Measurements from ENCODE around the gene ATRN.
"Not testable (repeated sequence)": the region's sequence is repeated elsewhere in the genome, so short reads cannot be mapped to it uniquely, and the experiment has no call there.

The ATRN gene

GRCh38 chr20:3470627-3471396 is at the start of gene ATRN:
TSS of gene ATRN (plus strand) at chr20:3471018. CDS start at chr20:3471108, 90 bp downstream.
- DNase-seq, result peak; percentile 94

- DNase-seq, result no peak
Measured at GRCh38 chr20:3421985-3422384, 48.8 kb upstream of the ATRN start.

- no peak for DNase-seq
Measured at GRCh38 chr20:3423126-3423525, 47.7 kb upstream of the ATRN start.

GRCh38 chr20:3426766-3427165 is 44.1 kb upstream of the ATRN start:
- DNase-seq, result not testable (repeated sequence)

- DNase-seq, result peak; percentile 26
Measured at GRCh38 chr20:3430376-3431069, 40.3 kb upstream of the ATRN start.

GRCh38 chr20:3431109-3431508 is 39.7 kb upstream of the ATRN start:
- DNase-seq, result no peak

GRCh38 chr20:3432844-3433243 is 38.0 kb upstream of the ATRN start:
- DNase-seq, result no peak

- no peak for DNase-seq
Measured at GRCh38 chr20:3433744-3434143, 37.1 kb upstream of the ATRN start.

GRCh38 chr20:3434232-3434631 is 36.6 kb upstream of the ATRN start:
- no peak for DNase-seq

GRCh38 chr20:3436864-3437574 is 33.8 kb upstream of the ATRN start:
- no peak for DNase-seq

GRCh38 chr20:3446779-3447178 is 24.0 kb upstream of the ATRN start:
- DNase-seq, result peak; percentile 91

- DNase-seq, result peak; percentile 69
Measured at GRCh38 chr20:3447321-3447720, 23.5 kb upstream of the ATRN start.

- no peak for DNase-seq
Measured at GRCh38 chr20:3449319-3449718, 21.5 kb upstream of the ATRN start.

- DNase-seq, result no peak
Measured at GRCh38 chr20:3452136-3452535, 18.7 kb upstream of the ATRN start.

- peak; percentile 21 for DNase-seq
Measured at GRCh38 chr20:3452690-3453089, 18.1 kb upstream of the ATRN start.

- no peak for DNase-seq
Measured at GRCh38 chr20:3454831-3455230, 16.0 kb upstream of the ATRN start.

- no peak for DNase-seq
Measured at GRCh38 chr20:3456648-3457047, 14.2 kb upstream of the ATRN start.

GRCh38 chr20:3459881-3460307 is 10.9 kb upstream of the ATRN start:
- DNase-seq, result no peak

- no peak for DNase-seq
Measured at GRCh38 chr20:3461211-3461771, 9.5 kb upstream of the ATRN start.

- no peak for DNase-seq
Measured at GRCh38 chr20:3461911-3462677, 8.7 kb upstream of the ATRN start.

- no peak for DNase-seq
Measured at GRCh38 chr20:3464166-3464565, 6.7 kb upstream of the ATRN start.

- DNase-seq, result no peak
Measured at GRCh38 chr20:3465301-3465700, 5.5 kb upstream of the ATRN start.

- no peak for DNase-seq
Measured at GRCh38 chr20:3470208-3470626, 601 bp upstream of the ATRN start.
